HG03442 (cell line): ENCODE results near the gene PPM1H.
"Not testable (repeated sequence)": the region's sequence is repeated elsewhere in the genome, so short reads cannot be mapped to it uniquely, and the experiment has no call there.

Source experiments
- ATAC-seq: cut with Tn5 transposase; IDR thresholded peaks from one replicate; pipeline ENCODE4 v1.9.1; 2021; ENCODE audit warnings: mild to moderate bottlenecking, moderate library complexity; ENCODE audit not compliant: unreplicated experiment

Gene PPM1H

DNA sequence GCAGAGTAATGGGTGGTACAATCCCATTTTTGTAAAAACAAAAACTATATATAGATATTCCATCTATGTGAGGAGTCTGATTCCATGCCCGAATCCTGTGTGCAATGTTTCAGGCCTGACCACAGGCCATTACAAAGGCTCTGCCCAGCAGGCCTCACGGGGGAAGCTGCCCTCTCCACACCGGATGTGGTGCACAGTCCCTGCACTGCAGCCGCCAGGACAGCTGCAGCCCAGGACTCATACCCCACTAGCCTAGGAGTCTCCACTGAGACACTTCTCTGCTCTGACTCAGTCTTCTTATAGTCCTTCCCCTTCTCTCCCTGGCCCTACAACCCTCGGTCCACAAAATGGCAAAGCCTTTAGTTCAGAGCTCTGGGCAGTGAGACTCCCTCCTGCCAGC is 190.4 kb downstream of the PPM1H start:
- peak; percentile 47 for ATAC-seq

DNA sequence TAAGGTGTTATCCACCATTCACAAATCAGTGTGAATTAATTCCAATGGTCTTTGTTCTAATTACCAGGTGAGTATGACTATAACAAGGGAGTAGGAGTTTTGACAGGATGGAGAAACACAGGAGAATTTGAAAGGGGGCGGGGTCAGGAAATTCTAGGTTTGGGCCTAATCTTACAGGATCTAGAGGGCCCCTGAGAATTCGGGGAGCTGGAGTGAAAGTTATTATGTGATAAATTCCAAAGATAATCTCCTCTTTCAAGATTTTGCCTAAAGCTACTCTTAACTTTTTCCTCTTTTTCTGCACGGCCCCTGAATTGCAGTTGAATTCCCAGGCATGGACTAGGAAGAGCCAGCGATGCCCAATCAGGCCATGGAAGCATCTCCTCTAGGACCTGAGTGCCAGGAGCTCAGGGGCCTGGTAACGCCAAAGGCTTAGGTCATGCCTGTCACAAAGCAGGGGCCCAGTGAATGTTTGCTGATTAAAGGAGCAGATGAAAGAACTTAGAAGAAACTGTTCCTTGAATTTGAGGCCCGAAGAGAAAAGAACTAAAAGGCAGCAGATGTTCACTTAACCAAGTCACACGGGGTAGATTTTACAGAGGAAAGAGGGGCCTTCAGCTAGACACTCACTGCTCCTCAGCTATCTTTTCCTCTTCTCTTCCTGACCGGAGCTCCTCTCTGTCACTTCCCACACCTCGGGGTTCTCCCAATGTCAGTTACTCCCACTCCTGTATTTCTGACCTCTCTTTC is 195.5 kb downstream of the PPM1H start:
- ATAC-seq = no peak

DNA sequence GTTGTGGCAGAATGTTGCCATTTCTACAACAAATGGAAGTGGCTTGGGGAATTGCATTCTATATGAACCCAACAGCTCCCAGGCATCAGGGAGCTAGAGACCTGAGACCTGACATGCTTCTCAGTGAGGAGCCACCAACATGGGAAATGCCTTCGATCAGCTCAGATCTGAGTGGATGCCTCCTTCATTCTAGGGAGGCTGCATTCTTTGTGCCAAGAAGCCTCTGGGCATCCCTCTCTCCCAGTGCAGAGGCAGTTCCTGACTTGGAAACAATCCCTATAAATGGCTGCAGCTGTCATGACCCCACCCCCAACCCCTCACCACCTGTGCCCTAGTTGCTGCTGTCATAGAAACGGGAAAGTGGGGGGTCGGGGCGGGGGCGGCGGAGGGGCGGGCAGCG is 196.3 kb downstream of the PPM1H start:
- no peak for ATAC-seq

- no peak for ATAC-seq
Observed at GRCh38 chr12:62738105-62738504, 196.8 kb downstream of the PPM1H start.

DNA sequence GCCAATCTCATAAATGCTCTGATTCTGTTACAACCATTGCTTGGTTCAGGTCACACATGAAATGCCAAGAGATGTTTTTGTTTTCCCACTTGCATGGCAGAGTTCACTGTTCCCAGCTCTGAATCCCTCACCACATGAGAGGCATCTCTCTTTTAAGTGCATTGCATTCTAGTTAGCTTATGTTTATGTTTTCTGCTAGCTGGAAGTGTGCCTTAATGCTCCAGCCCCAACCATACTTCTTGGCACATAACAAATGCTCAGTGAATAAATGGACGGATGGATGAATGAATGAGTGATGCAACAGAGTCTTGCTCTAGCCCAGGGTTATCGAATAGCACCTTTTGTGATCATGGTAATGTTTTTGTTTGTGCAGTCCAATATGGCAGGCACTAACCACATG is 197.3 kb downstream of the PPM1H start:
- no peak for ATAC-seq

- no peak for ATAC-seq
Observed at GRCh38 chr12:62737188-62737587, 197.8 kb downstream of the PPM1H start.

DNA sequence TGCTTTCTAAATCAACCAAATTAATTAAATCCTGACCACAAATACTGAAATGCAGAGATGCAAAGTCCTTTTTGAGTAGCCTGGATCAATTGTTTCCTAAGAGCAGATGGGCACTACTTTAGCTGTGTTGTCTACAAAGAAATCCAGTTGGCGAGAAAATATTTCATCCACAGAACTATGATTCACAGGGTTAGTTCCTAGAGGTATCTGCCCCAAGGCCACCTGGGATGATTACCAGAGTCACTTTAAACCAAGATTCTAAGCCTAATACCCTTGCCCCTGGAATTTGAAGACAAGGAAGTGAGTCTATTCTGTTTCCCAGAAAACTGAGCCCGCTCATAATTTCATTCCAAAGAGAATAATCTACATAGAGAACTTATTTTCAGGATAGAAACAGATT is 198.4 kb downstream of the PPM1H start:
- no peak for ATAC-seq

DNA sequence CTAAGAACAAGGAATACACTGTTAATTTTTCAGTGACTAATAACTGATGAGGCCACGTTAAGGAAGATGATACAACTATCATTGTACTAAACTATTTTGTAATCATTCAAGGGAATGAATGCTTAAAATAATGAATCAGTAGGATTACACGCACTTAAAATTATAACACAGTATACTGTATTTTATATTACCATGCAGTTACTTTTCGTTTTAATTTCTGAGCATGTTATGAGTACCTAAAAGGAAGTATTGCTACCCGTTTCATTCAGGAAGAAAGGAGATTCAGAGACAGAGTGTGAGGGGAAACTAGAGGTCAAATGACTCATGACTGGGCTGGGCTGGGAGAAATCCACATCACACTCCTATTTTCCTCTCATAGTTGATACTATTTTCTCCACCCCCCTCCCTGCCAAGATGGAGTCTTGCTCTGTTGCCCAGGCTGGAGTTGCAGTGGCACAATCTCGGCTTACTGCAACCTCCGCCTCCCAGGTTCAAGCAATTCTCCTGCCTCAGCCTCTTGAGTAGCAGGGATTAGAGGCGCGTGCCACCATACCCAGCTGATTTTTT is 202.0 kb downstream of the PPM1H start:
- no peak for ATAC-seq

- ATAC-seq = no peak
Observed at GRCh38 chr12:62731055-62731820, 203.7 kb downstream of the PPM1H start.

DNA sequence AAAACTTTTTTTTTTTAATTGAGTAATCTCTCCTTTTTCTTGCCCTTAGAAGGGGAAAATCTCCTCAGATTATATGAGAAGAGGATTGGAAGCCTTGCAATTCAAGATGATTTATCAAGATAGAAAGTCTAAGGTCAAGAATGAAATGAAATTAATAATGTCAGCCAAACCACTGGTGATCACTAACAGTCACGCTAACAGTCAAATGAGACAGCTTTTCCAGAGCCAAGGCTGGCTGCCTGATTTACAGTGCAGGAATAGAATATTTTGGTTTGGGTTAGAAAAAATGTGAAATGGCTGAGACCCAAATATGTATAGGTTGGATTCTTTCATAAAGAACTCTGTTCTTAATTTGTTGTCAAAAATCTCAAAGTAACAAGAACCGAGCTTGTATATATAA is 204.3 kb downstream of the PPM1H start:
- ATAC-seq = no peak

GRCh38 chr12:62729579-62730544 is 205.1 kb downstream of the PPM1H start:
- not testable (repeated sequence) for ATAC-seq

DNA sequence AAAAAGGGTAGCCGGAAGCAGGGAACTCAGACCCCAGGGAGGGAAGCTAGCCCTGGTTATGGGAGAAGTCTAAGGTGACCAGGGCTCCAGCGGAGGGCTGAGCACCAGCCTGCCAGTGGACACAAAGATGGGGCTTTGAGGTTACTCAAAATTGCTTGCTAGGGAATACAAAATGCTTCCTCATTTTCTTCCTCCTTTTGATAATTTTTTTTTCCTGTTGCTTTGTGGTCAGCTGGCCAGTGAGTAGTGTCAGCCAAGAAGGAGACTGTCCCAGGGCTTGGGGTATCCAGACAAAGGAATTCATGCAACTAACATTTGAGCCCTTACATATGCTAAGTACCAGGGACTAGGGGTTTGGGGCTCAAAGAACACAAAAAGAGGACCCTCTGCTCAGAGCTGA is 206.2 kb downstream of the PPM1H start:
- no peak for ATAC-seq

- no peak for ATAC-seq
Observed at GRCh38 chr12:62726471-62726980, 208.4 kb downstream of the PPM1H start.

GRCh38 chr12:62725781-62726180 is 209.2 kb downstream of the PPM1H start:
- ATAC-seq = no peak

GRCh38 chr12:62724947-62725451 is 210.0 kb downstream of the PPM1H start:
- no peak for ATAC-seq

- ATAC-seq = no peak
Observed at GRCh38 chr12:62724285-62724684, 210.7 kb downstream of the PPM1H start.

GRCh38 chr12:62722971-62723680 is 211.8 kb downstream of the PPM1H start:
- no peak for ATAC-seq

DNA sequence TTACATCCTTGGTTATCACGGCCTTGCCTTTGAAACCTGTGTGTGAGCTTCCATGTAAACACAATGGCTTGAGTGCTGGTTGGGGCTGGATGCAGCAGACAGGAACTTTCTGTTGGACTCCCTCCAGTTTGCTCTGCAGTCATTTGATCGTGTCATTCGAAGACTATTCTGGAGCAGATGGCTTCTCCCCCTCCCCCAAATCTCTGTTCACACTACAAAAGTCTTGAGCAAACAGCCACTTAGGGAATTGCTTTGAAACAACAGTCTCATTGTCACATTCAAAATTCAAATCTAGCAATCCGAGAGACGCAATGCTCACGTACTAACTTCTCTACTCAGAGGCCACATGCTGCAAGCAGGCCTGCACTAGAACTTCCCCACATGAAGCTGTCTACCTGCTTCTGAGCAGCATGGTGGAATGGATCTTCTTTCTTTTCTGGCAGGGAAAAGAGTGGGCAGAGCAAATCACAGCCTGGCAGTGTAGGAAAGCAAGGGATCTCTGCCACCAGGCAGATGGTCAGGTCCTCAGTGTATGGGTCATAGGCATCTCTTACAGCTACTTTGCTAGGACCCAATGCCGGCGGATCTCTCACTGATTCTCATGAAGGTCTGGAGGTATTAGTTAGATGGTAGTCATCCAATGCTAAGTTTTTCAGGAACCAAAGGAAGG is 214.2 kb downstream of the PPM1H start:
- no peak for ATAC-seq

DNA sequence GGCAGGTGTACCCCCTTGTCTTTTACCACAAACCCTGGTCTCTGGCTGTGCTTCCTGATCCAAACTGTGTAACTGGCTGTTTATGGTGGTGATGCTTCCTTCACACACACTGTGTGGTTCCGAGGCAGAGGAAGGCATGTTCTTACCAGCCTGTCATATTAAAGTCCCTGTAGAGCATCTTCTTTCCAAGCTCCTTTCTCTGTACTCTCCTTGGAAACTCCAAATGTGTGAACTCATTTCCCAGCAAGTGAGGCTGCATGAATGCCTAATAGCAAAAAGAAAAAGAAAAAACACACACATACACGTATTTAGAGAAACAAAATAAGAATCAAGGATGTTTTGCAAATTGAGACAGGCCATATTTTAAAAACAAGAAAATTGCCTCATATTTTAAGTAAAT is 214.9 kb downstream of the PPM1H start:
- no peak for ATAC-seq
